ENCODE measurements around the gene SLC18A3. TPM values are rescaled to one million over a fixed set of nuclear protein-coding genes. Genes with fewer than 3 reads are reported as not detected.

SLC18A3 gene
- total RNA-seq = not detected

DNA sequence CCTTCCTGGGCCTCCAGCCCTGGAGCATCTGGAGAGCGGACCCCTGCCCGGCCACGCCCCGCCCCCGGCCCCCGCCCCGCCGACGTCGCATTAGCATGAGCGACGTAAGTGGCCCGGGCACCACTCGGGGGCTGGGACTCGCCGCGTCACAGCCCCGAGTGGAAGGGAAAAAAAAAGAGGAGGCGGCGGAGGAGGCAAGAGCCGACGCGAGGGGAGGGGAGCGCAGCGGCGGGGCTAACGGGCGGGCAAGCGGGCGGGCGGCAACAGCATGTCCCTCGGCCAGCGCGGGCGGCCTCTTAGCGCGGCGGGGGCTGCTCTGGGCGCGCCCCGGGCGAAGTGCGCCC is at the start of gene SLC18A3:
SLC18A3 (plus strand) TSS at position 197 of the 344 bp plus-strand sequence. CDS start 431 bp downstream, outside the sequence.

DNA sequence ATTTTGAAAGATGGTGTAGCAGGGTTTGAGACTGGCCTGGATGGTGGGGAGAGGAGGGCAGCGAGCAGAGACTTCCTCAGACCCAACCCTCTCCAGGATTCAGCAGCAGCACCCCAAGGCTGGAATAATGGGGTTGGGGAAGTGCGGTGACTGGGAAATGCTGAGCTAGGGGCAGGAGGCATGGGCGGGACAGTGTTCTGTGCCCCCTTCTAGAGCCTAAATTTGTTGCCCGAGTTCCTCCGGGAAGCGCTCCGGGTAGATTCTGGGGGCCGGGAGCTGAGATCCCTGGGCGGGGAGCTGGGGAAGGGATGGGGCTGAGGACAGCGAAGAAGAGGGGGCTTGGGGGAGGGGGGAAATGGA is 3.8 kb downstream of the SLC18A3 start, which contains the start of gene CHAT:
CHAT (plus strand) TSS at position 156 of the 360 bp plus-strand sequence; CDS start at position 309, 153 bp downstream.

Other genes with a start within 250 kb of the SLC18A3 start
- gene DRGX, start 214.2 kb upstream of the SLC18A3 start, total RNA-seq = not detected
- gene ERCC6, start 71.2 kb upstream of the SLC18A3 start, total RNA-seq = 10 to 100 TPM; 25.7 to 30.8 TPM
- not detected for gene CHAT, start 3.7 kb downstream of the SLC18A3 start, total RNA-seq
- gene C10orf53, start 69.3 kb downstream of the SLC18A3 start, total RNA-seq = not detected
- gene OGDHL, start 152.0 kb downstream of the SLC18A3 start, total RNA-seq = under 1 TPM in 1 of 2 experiments, not detected in 1; 0.10 TPM